Prostate gland (tissue), 2 donors: Measurements from ENCODE around the gene C1QL1.

Source experiments
- CTCF ChIP-seq, 4 experiments: fragments of 200-600 bp in 2 of 4; fragments of 450-650 bp in 2 of 4; sonication (generic) in 2 of 4; IDR thresholded peaks; 1 replicate in 3 of 4; 2 replicates in 1 of 4; pipeline ENCODE4 v1.5.1; 2016 to 2019; ENCODE audit warnings: antibody characterized with exemption in 4 of 4, mild to moderate bottlenecking in 2 of 4, moderate library complexity in 2 of 4
- POLR2AphosphoS5 ChIP-seq: sonication (generic); formaldehyde crosslinking; IDR thresholded peaks from one replicate; pipeline ENCODE4 v1.6.1; 2017; ENCODE audit warnings: antibody characterized with exemption

DNA sequence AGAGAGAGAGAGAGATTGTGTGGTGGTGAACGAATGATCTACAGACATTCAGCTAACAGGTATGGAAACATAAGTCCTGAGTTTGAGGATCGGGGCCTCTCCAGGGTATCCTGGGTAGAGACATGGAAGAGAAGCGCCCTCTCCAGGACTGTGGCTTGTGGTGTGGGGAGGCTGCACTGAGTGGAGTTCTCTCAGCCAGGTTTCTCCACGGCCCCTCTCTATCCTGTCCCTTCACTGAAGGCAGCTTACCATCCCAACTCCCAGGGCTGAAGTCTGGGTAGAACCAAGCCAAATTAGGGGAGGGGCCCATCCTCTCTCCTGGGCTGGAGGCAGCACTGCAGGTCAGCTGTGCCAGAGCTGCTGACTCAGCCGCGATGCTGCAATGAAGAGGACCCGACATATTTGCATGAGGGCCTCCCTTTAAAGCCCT, 6.2 kb downstream of the C1QL1 start:
- TF ChIP-seq CTCF (IDR thresholded peaks at IDR 0.05) (no peak), POLR2AphosphoS5 (no peak)
